Muscle layer of duodenum (tissue), 2 donors: Measurements from ENCODE around the gene RNF144A.
"Not testable (repeated sequence)": the region's sequence is repeated elsewhere in the genome, so short reads cannot be mapped to it uniquely, and the experiment has no call there.

Experiments used
- H3K27ac ChIP-seq: one replicate; pipeline ENCODE4 v1.7.0; 2013; ENCODE audit warnings: mild to moderate bottlenecking, low read length
- H3K27me3 ChIP-seq: one replicate; pipeline ENCODE4 v1.7.0; 2013; ENCODE audit warnings: low read depth, mild to moderate bottlenecking, control low read depth, low read length
- H3K36me3 ChIP-seq, 2 donors: one replicate each; pipeline ENCODE4 v1.7.0; 2013; ENCODE audit warnings: low read length in 2 of 2, control low read depth in 1 of 2, mild to moderate bottlenecking in 1 of 2; ENCODE audit not compliant: insufficient read depth in 2 of 2, control insufficient read depth in 1 of 2
- H3K4me1 ChIP-seq, 2 donors: one replicate each; pipeline ENCODE4 v1.7.0; 2013; ENCODE audit warnings: low read length in 2 of 2, mild to moderate bottlenecking in 2 of 2, control low read depth in 1 of 2, moderate library complexity in 1 of 2; ENCODE audit not compliant: insufficient read depth in 2 of 2, control insufficient read depth in 1 of 2
- H3K4me3 ChIP-seq, 2 donors: one replicate each; pipeline ENCODE4 v1.7.0; 2013; ENCODE audit warnings: low read length in 2 of 2, low read depth in 1 of 2, mild to moderate bottlenecking in 1 of 2
- H3K9me3 ChIP-seq, 2 donors: one replicate each; pipeline ENCODE4 v1.7.0; 2013; ENCODE audit warnings: low read length in 2 of 2, control low read depth in 1 of 2, mild to moderate bottlenecking in 1 of 2; ENCODE audit not compliant: control insufficient read depth in 1 of 2
- donor health status: healthy.

RNF144A gene

DNA sequence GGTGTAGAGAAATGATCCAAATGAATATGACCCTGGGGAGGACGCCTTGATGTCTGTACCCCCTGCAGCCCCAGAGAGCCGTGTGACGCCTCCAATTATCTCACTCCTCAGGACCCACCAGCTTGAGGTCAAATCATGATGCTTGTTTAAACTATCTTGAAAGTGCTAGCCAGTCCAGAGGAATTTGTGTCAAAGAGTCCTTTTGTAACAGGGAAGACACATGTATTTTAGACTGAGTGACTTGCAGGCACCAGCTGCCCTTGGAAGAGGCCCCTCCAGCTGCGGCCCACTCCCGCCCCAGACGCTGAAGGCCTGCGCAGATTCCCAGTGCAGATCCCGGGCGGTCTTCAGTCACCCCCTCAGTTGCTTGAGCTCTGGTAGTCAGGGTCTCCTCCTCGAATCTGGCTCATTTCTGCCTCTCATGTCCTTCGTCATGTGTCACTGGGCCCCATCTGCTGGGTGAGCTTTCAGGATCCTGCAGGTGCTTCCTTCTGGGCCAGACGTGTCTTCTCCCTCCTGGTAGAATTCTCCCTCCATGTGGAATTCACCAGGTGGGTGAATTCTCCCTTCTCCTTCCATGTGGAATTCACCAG is 77.4 kb downstream of the RNF144A start:
- Histone ChIP-seq H3K4me3 (no peak overlapping the region), H3K4me1 (peaks cover 0 to 7% of the 10 kb centered on the region in 2 donors), H3K27me3 (no peaks in the 10 kb centered on the region), H3K9me3 (no peaks in the 10 kb centered on the region), H3K27ac (no peak overlapping the region), H3K36me3 (no peaks in the 10 kb centered on the region)

DNA sequence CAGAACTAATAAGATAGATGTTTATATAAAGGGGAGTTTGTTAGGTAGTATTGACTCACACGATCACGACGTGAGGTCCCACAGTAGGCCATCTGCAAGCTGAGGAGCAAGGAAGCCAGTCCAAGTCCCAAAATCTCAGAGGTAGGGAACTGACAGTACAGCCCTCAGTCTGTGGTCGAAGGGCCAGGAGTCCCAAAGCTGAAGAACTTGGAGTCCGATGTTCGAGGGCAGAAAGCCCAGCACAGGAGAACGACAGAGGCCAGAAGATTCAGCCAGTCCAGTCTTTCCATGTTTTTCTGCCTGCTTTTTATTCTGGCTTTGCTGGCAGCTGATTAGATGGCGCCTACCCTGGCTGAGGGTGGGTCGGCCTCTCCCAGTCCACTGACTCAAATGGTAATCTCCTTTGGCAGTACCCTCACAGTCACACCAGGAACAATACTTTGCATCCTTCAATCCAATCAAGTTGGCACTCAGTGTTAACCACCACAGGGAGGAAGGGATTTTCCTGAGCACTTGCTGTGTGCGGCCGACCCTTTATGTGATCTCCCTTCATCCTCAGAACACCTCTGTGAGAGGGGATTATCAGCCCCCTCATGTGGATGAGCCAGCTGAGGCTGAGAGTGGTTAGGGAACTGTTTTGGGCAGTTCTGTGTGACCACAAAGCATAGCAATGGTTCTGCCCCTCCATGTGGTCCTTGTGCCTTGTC is 78.3 kb downstream of the RNF144A start:
- peaks cover 0 to 7% of the 10 kb centered on the region in 2 donors for H3K4me1 ChIP-seq
- H3K36me3 ChIP-seq = no peaks in the 10 kb centered on the region
- no peak overlapping the region for H3K4me3 ChIP-seq
- no peaks in the 10 kb centered on the region for H3K9me3 ChIP-seq
- H3K27ac ChIP-seq = no peak overlapping the region
- no peaks in the 10 kb centered on the region for H3K27me3 ChIP-seq

DNA sequence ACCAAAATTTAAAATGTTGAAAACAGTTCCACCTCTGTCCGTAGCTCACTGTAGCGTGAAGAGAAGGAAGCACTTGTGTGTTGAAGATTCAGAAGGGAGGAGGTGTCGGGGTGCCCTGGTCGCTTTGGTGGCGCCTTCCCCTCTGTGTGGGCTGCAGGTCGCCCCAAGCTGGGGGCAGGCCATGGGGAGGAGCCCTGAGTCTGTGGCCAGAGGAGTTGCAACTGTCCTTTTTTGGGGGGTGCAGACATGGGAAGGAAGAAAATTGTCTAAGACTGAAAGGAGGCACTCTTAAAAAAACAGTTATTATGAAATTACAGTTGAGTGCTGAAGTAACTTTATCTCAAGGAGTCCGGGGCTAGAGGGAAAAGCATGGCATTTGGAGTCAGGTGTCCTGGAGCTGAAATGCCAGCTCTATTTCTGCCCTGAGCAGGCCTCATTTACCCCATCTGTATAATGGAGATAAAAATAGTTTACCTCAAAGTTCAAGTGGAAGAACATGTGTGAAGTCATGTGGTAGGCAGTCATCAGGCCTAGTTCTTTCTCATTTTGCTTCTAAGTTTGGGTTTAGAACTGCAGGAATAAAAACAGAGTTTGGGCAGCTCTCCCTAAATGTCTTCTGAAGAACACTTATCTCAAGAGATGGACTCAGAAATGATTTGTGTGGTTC is 82.1 kb downstream of the RNF144A start:
- Histone ChIP-seq H3K36me3 (no peaks in the 10 kb centered on the region), H3K4me3 (no peak overlapping the region), H3K27me3 (no peaks in the 10 kb centered on the region), H3K4me1 (no peaks in the 10 kb centered on the region), H3K27ac (no peak overlapping the region), H3K9me3 (no peaks in the 10 kb centered on the region)

DNA sequence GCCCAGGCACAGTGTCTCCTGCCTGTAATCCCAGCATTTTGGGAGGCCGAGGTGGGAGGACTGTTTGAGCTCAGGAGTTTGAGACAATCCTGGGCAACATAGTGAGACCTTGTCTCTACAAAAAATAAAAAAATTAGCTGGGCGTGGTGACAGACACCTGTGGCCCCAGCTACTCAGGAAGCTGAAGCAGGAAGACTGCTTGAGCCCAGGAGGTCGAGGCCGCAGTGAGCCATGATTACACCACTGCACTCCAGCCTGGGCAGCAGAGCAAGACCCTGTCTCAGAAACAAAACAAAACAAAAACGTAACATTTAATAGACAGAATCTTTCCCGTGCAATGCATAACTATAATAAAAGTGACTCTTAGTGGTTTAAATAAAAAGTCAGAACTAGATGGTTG is 84.2 kb downstream of the RNF144A start:
- H3K9me3 ChIP-seq, H3K36me3 ChIP-seq, H3K27ac ChIP-seq, H3K4me1 ChIP-seq, H3K27me3 ChIP-seq, H3K4me3 ChIP-seq: not testable (repeated sequence)

DNA sequence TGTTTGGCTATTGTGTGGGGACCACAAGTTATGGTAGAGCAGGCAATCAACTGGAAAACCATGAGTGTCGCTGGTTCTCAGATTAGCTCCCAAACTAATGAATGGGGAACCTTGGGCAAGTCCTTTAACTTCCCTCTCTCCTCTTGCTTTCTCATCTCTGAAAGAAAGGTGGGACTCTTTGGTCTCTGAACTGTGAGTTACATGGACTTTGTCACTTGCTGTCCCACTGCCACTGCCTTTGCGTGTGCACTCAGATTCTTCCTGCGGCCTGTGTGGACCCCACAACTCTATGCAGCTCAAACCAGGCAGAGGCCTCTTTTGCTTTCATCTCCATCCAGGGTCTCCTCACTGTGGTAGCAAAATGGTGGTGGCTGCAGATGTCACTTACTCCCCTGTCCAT is 86.7 kb downstream of the RNF144A start:
- Histone ChIP-seq H3K4me3 (no peak overlapping the region), H3K9me3 (no peaks in the 10 kb centered on the region), H3K4me1 (peaks cover 0 to 11% of the 10 kb centered on the region in 2 donors), H3K36me3 (no peaks in the 10 kb centered on the region), H3K27ac (no peak overlapping the region), H3K27me3 (no peaks in the 10 kb centered on the region)

DNA sequence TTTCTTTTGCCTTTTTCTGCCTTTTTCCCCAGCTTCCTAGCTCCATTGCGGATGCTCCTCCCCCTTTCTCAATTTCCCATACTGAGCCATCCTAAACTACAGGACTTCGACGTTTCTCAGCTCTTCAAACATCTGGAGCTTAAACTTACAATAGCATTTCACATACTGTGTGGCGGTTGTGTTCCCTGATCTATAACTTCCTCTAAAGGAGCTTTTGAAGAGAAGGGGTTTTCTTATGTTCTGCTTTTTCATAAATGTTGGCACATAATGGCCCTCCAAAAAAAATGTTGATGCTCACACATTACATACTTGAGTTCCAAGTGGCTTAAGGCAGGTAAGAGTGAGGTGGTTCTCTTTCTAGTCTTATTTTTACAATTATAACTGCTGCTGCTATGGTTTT is 87.4 kb downstream of the RNF144A start:
- Histone ChIP-seq H3K4me1 (peaks cover 0 to 13% of the 10 kb centered on the region in 2 donors), H3K36me3 (no peaks in the 10 kb centered on the region), H3K9me3 (no peaks in the 10 kb centered on the region), H3K27ac (no peak overlapping the region), H3K27me3 (no peaks in the 10 kb centered on the region), H3K4me3 (no peak overlapping the region)

DNA sequence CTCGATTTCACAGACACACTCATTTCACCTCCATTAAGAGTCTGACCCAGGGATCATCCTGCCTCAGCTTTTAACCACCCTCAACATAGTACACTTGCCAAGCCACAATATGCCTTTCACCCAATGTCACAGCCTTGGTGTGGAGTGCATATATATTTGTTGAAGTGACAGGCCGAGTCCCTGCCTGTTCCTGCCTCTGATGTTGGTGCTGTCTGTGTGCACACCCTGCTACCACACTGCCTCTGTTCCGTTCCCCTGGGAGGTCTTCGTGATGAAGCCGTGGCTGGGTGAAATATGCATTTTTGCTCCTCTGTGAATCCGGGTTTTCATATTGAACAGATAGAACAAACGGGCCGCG is 90.3 kb downstream of the RNF144A start:
- Histone ChIP-seq H3K36me3 (peaks cover 0 to 5% of the 10 kb centered on the region in 2 donors), H3K9me3 (no peaks in the 10 kb centered on the region), H3K27ac (no peak overlapping the region), H3K4me1 (peaks cover 0 to 26% of the 10 kb centered on the region in 2 donors), H3K27me3 (no peaks in the 10 kb centered on the region), H3K4me3 (peak overlapping the region in 1 of 2 donors; percentile 7)

DNA sequence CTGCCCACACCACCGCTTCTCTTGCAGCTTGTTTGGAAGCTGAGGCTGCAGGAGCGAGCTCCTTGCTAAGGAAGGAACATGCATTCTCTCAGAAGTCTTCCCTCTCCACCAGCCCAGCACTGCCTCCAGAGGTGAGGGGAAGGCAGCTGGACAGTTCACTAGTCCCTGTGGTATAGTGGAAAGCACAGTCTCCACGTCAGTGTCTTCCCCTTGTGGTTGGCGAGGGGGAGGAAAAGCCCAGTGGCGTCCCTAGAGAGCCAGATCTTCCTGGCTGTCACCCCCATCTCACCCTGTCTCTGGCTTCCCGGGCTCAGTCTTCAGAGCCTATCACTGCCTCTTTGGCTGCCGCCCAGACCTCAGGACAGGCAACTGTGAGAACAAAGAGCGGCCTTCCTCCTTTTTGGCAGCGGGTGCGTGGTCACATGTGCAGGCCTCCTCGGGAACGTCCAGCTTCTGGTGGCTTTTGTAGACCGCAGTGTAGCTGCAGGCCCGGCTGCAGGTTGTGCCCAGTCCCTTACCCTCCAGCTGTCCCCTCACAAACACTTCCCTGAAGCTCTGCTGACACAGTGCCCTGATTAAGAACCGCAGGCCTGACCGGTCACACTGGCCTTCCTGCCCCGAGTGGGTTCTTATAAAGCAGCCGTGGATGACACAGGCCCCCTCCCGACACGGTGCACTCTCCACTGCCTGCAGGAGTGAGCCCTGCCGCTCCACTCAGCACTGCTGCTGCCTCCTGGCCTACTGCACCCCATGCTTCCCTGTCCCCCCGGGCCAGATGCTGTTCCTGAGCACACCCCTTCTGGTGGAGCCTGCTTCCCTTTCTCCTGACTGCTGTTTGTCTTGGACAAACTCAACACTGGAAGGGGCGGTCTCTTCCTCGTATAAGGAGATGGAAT is 90.9 kb downstream of the RNF144A start:
- no peaks in the 10 kb centered on the region for H3K9me3 ChIP-seq
- peaks cover 0 to 28% of the 10 kb centered on the region in 2 donors for H3K4me1 ChIP-seq
- H3K27ac ChIP-seq = no peak overlapping the region
- peaks cover 0 to 5% of the 10 kb centered on the region in 2 donors for H3K36me3 ChIP-seq
- peak overlapping the region in 1 of 2 donors; percentile 7 for H3K4me3 ChIP-seq
- no peaks in the 10 kb centered on the region for H3K27me3 ChIP-seq

DNA sequence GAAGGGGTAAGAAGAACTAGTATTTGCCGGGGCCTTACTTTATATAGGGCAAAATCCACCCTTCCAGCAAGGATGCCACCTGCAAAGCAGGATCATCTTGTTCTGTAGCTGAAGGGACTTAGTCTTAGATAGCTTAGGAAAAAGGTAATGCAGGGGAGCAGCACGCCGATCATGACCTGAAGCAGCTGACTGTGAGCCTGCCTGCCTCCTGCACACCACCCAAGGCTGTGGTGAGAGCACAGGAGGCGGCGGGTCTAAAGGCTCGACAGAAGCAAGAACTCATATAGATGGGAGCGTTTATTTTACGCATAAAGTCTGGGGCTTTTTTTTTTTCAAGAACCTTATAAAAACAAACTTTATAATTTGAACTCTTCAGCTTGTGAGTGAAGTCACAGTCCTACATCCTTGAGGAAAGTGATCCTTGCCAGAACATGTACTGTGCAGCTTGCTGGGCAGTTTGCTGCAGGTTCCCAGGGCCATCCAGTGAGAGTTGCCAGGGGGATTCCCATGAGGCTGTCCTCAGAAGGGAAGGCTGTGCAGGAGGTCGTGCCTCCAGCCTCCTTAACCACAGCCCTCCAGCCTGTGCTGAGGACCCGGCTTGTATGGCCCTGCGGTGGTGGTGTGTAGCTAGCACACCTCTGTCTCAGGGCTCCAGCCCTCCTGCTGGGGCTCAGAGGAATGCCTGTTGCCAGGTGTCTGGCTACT is 92.1 kb downstream of the RNF144A start:
- no peaks in the 10 kb centered on the region for H3K27me3 ChIP-seq
- H3K4me1 ChIP-seq = peaks cover 0 to 28% of the 10 kb centered on the region in 2 donors
- H3K36me3 ChIP-seq = peaks cover 0 to 5% of the 10 kb centered on the region in 2 donors
- H3K27ac ChIP-seq = peak overlapping the region; percentile 68
- H3K4me3 ChIP-seq = no peak overlapping the region
- H3K9me3 ChIP-seq = no peaks in the 10 kb centered on the region

DNA sequence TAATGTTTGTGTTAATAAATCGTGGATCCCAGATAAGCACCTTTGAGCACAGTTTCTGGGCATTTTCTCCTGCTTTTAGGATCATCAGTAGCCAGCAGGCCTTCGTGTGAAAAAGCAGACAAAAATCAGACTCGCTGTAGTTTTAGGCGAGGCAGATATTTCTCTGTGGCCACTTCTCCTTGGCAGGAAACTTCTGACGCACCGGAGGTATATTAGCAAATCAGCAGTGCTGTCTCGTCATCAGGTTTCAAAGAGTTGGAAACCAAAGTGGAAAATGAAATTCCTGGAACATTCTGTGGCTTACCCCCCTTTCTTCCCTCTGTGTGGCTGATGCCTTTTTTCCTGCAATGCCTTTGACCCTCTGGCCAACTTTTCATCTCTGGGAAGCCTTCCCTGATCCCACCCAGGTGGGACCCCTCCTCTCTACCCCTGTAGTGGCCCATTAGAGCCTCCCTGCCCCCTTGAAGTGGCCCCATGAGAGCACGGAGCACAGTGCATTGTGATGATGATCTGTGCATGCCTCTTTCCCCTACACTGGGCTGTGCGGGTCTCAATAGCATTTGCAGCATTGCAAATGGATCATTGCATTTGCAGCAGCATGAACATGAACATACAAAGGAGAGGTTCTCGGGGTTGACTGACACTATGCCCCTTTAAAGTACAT is 93.3 kb downstream of the RNF144A start:
- Histone ChIP-seq H3K27me3 (no peaks in the 10 kb centered on the region), H3K27ac (peak overlapping the region; percentile 68), H3K36me3 (peaks cover 0 to 5% of the 10 kb centered on the region in 2 donors), H3K4me1 (peaks cover 0 to 39% of the 10 kb centered on the region in 2 donors), H3K9me3 (no peaks in the 10 kb centered on the region), H3K4me3 (no peak overlapping the region)
